Measurements from ENCODE around the gene AUTS2.

AUTS2 gene

GRCh38 chr7:69736126-69736810 is 138.0 kb downstream of the AUTS2 start:
- no peak for TF ChIP-seq PBX3 (CRISPR knock-in tag; IDR thresholded peaks at IDR 0.05)
- no peak for TF ChIP-seq ZNF843 (tag by site-specific recombination; IDR thresholded peaks at IDR 0.05)
- TF ChIP-seq OSR2 (tag by site-specific recombination; IDR thresholded peaks at IDR 0.05): peak; percentile 70
- no peak for TF ChIP-seq ZNF639 (tag by site-specific recombination; IDR thresholded peaks at IDR 0.05)
- no peak for TF ChIP-seq ZNF529 (tag by site-specific recombination; IDR thresholded peaks at IDR 0.05; ENCODE audit: insufficient replicate concordance)
- no peak for TF ChIP-seq GLI4 (tag by site-specific recombination; IDR thresholded peaks at IDR 0.05)
- TF ChIP-seq ZNF600 (tag by site-specific recombination; IDR thresholded peaks at IDR 0.05): no peak
- no peak for TF ChIP-seq ZSCAN23 (tag by site-specific recombination; IDR thresholded peaks at IDR 0.05)
- Histone ChIP-seq H3K9me3 (ENCODE audit: control insufficient read depth, insufficient read depth, low read depth, low read length) (no peaks in the 10 kb centered on the region), H3K4me3 (ENCODE audit: low read depth, low read length) (no peak overlapping the region), H3K4me1 (ENCODE audit: control insufficient read depth, insufficient read depth, low read length) (peaks cover 47% of the 10 kb centered on the region), H3K36me3 (ENCODE audit: control insufficient read depth in 2 of 2, insufficient read depth in 1 of 2, low read length in 2 of 2) (no peaks in the 10 kb centered on the region), H3K27ac (ENCODE audit: extremely low read depth, low read depth, low read length) (no peak overlapping the region)
- POLR2A ChIA-PET: no interaction called here
- CTCF ChIA-PET: interaction anchor here (0.6 kb wide), 1 partner anchor 838 kb away, joined by 3 read pairs; no protein-coding TSS in a partner anchor

- H3K4me1 ChIP-seq (ENCODE audit: control insufficient read depth, insufficient read depth, low read length): peaks cover 35% of the 10 kb centered on the region
- POLR2A ChIA-PET: no interaction called here
- H3K4me3 ChIP-seq (ENCODE audit: low read depth, low read length): no peak overlapping the region
- no peaks in the 10 kb centered on the region for H3K36me3 ChIP-seq (ENCODE audit: control insufficient read depth in 2 of 2, insufficient read depth in 1 of 2, low read length in 2 of 2)
- 0 out of 2 replicates have a peak overlapping the region, but pooled peaks have one; percentile 50 for H3K27ac ChIP-seq (ENCODE audit: extremely low read depth, low read depth, low read length)
- CTCF ChIA-PET: interaction anchor here (1.2 kb wide), 1 partner anchor 194 kb away, joined by 5 read pairs; no protein-coding TSS in a partner anchor
- no peaks in the 10 kb centered on the region for H3K9me3 ChIP-seq (ENCODE audit: control insufficient read depth, insufficient read depth, low read depth, low read length)
- TF ChIP-seq ZNF76 (tag by site-specific recombination; IDR thresholded peaks at IDR 0.05; ENCODE audit: borderline replicate concordance, low read depth) (no peak), ZNF394 (tag by site-specific recombination; IDR thresholded peaks at IDR 0.05; ENCODE audit: borderline replicate concordance) (peak; percentile 13; the same call in 1 of the 2 replicates), SALL2 (tag by site-specific recombination; IDR thresholded peaks at IDR 0.05; ENCODE audit: borderline replicate concordance) (no peak), FEZF1 (tag by site-specific recombination; IDR thresholded peaks at IDR 0.05) (peak; percentile 75), BCL6B (tag by site-specific recombination; IDR thresholded peaks at IDR 0.05) (peak; percentile 50; the same call in 1 of the 2 replicates), ZNF341 (tag by site-specific recombination; IDR thresholded peaks at IDR 0.05; ENCODE audit: low read depth) (0 out of 2 replicates have a peak, but pooled peaks have one; percentile 11), SP2 (tag by site-specific recombination; IDR thresholded peaks at IDR 0.05) (peak; percentile 41; the same call in 1 of the 2 replicates), OSR2 (tag by site-specific recombination; IDR thresholded peaks at IDR 0.05) (peak; percentile 87), PRDM6 (tag by site-specific recombination; IDR thresholded peaks at IDR 0.05) (peak; percentile 90), ZNF837 (tag by site-specific recombination; IDR thresholded peaks at IDR 0.05) (no peak), ZNF747 (tag by site-specific recombination; IDR thresholded peaks at IDR 0.05) (no peak), IKZF3 (tag by site-specific recombination; IDR thresholded peaks at IDR 0.05) (0 out of 2 replicates have a peak, but pooled peaks have one; percentile 7), GLIS1 (tag by site-specific recombination; IDR thresholded peaks at IDR 0.05) (peak; percentile 55), ZSCAN23 (tag by site-specific recombination; IDR thresholded peaks at IDR 0.05) (no peak), SP7 (tag by site-specific recombination; IDR thresholded peaks at IDR 0.05) (peak; percentile 52), ZBTB48 (tag by site-specific recombination; IDR thresholded peaks at IDR 0.05) (peak; percentile 32; the same call in 1 of the 2 replicates), ZNF660 (tag by site-specific recombination; IDR thresholded peaks at IDR 0.05) (no peak)
These were observed 140.2 kb downstream of the AUTS2 start for GRCh38 chr7:69738396-69738951.
